HepG2 (cell line): Measurements from ENCODE around the gene SMPD2. TPM values are rescaled to one million over a fixed set of nuclear protein-coding genes. Genes with fewer than 3 reads are reported as not detected.

ENCODE experiments used
- ATAC-seq: fragments of 200-7000 bp; cut with Tn5 transposase; 3 replicates; pipeline ENCODE4 v1.9.1; 2020; ENCODE audit warnings: mild to moderate bottlenecking, moderate library complexity
- BruUV-seq: library from RNA; stranded (reverse); fragments of 400-500 nt; replicated peaks from 2 replicates; lab custom pipeline; 2021; lab: Mats Ljungman, UMichigan
- CTCF ChIA-PET: fragments of 300-600 bp; formaldehyde crosslinking; extraction: SDS; loops from one replicate; lab custom pipeline; 2021; ENCODE audit warnings: low total read pairs, inconsistent platforms, low intra/inter-chr PET ratio; lab: Yijun Ruan, JAX
- POLR2A ChIA-PET: fragments of 350-600 bp; sonication (Branson Sonifier 250); formaldehyde crosslinking; loops from one replicate; lab custom pipeline; 2020; ENCODE audit warnings: antibody characterized with exemption, inconsistent platforms; lab: Yijun Ruan, JAX
- DNase-seq: peaks from one replicate; pipeline ENCODE4 v3.0.0-alpha.2; 2015; ENCODE audit warnings: low spot score
- FAIRE-seq: peaks from 3 replicates; lab custom pipeline; 2011; peaks lifted over from hg19 to GRCh38; lab: Jason Lieb, UNC
- H2AFZ ChIP-seq: one replicate; pipeline ENCODE4 v1.6.1; 2011; ENCODE audit warnings: low read length, inconsistent platforms
- H3K27ac ChIP-seq: fragments of 300-600 bp; 3 replicates; pipeline ENCODE4 v1.8.0; 2011; ENCODE audit warnings: mixed run types, mild to moderate bottlenecking, mixed read lengths, low read length, inconsistent platforms; ENCODE audit not compliant: insufficient read depth; ENCODE audit errors: extremely low read length
- H3K27me3 ChIP-seq, 2 experiments: fragments of 200-600 bp in 1 of 2; 2 replicates in 1 of 2; 3 replicates in 1 of 2; pipeline versions ENCODE4 v1.6.0 to v1.8.0; 2011; ENCODE audit warnings: low read length in 2 of 2, mild to moderate bottlenecking in 2 of 2, moderate library complexity in 2 of 2, inconsistent platforms in 1 of 2; ENCODE audit not compliant: insufficient read depth in 2 of 2, control insufficient read depth in 1 of 2
- H3K36me3 ChIP-seq, 2 experiments: fragments of 200-600 bp in 1 of 2; replicated peaks in 1 of 2; 2 replicates in 1 of 2; 3 replicates in 1 of 2; pipeline versions ENCODE4 v1.5.1 to v1.8.0; 2011; ENCODE audit warnings: low read length in 2 of 2, inconsistent platforms in 1 of 2; ENCODE audit not compliant: insufficient read depth in 2 of 2, control insufficient read depth in 1 of 2
- H3K4me1 ChIP-seq: 2 replicates; pipeline ENCODE4 v1.5.1; 2012; ENCODE audit warnings: low read length, inconsistent platforms; ENCODE audit not compliant: insufficient read depth
- H3K4me2 ChIP-seq: 2 replicates; pipeline ENCODE4 v1.6.0; 2011; ENCODE audit warnings: low read depth, low read length, inconsistent platforms
- H3K4me3 ChIP-seq, 3 experiments: fragments of 200-600 bp in 1 of 3; sonication (generic), shearing (Covaris generic) in 1 of 3; replicated peaks in 1 of 3; 2 replicates each; pipeline ENCODE4 v1.5.1; 2011 to 2016; ENCODE audit warnings: low read length in 3 of 3, inconsistent platforms in 2 of 3, low read depth in 2 of 3, mild to moderate bottlenecking in 2 of 3, control low read depth in 1 of 3, mixed read lengths in 1 of 3; ENCODE audit not compliant: insufficient read depth in 1 of 3
- H3K79me2 ChIP-seq: one replicate; pipeline ENCODE4 v1.6.1; 2011; ENCODE audit warnings: low read length, inconsistent platforms; ENCODE audit not compliant: insufficient read depth
- H3K9ac ChIP-seq: 2 replicates; pipeline ENCODE4 v1.6.0; 2011; ENCODE audit warnings: mild to moderate bottlenecking, low read depth, low read length, inconsistent platforms; ENCODE audit not compliant: insufficient read depth
- H3K9me3 ChIP-seq: 2 replicates; pipeline ENCODE4 v1.5.1; 2012; ENCODE audit warnings: mild to moderate bottlenecking, low read length
- H4K20me1 ChIP-seq: 2 replicates; pipeline ENCODE4 v1.6.0; 2011; ENCODE audit warnings: inconsistent platforms, mild to moderate bottlenecking, low read length, moderate library complexity; ENCODE audit not compliant: insufficient read depth
- MAFK ChIP-seq, 2 experiments: IDR thresholded peaks in 1 of 2; conservative IDR thresholded peaks in 1 of 2; 2 replicates each; pipeline ENCODE4 v1.6.1; 2011; ENCODE audit warnings: improper control_type of control experiment in 2 of 2, low read length in 2 of 2
- NR2F6 ChIP-seq, 2 experiments: IDR thresholded peaks; 2 replicates each; pipeline ENCODE4 v1.6.1; 2016; ENCODE audit warnings: antibody characterized with exemption in 1 of 2, mild to moderate bottlenecking in 1 of 2
- TBX3 ChIP-seq: fragments of 450-650 bp; IDR thresholded peaks from 2 replicates; pipeline ENCODE4 v1.6.1; 2017; ENCODE audit warnings: antibody characterized with exemption, mild to moderate bottlenecking, inconsistent platforms, borderline replicate concordance
- ZNF260 ChIP-seq: sonication (generic); formaldehyde crosslinking; IDR thresholded peaks from 2 replicates; pipeline ENCODE4 v1.4.0; 2020; ENCODE audit warnings: missing genetic modification reagents, low read depth, mild to moderate bottlenecking, borderline replicate concordance
- ZNF274 ChIP-seq: sonication (generic); formaldehyde crosslinking; IDR thresholded peaks from 2 replicates; pipeline ENCODE4 v1.5.1; 2020; ENCODE audit warnings: mild to moderate bottlenecking, missing genetic modification reagents
- ZNF318 ChIP-seq: sonication (generic); formaldehyde crosslinking; IDR thresholded peaks from 2 replicates; pipeline ENCODE4 v1.4.0; 2020; ENCODE audit warnings: mild to moderate bottlenecking, missing genetic modification reagents
- ZNF343 ChIP-seq: sonication (generic); formaldehyde crosslinking; IDR thresholded peaks from 2 replicates; pipeline ENCODE4 v1.4.0; 2020; ENCODE audit warnings: mild to moderate bottlenecking, missing genetic modification reagents
- ZNF407 ChIP-seq: sonication (generic); formaldehyde crosslinking; IDR thresholded peaks from one replicate; pipeline ENCODE4 v1.5.1; 2020; ENCODE audit warnings: mild to moderate bottlenecking, missing genetic modification reagents; ENCODE audit errors: not compliant biosample characterization
- WGBS: methylation state at CpG from one replicate; pipeline ENCODE4 v1.1.6; 2017; ENCODE audit warnings: low lambda C conversion rate; 5-methylcytosine and 5-hydroxymethylcytosine counted together
- in situ Hi-C: cut with HindIII; loops from 2 replicates; pipeline ENCODE4 v1.10.0; 2017; ENCODE audit warnings: low pct_unique_long_range_greater_than_20kb; ENCODE audit not compliant: extremely low pct_ligation_motif_present
- intact Hi-C: fragments of 100-400 bp; cut with micrococcal nuclease; formaldehyde crosslinking; loops from one replicate; pipeline ENCODE4 v1.10.0; 2022; ENCODE audit not compliant: unreplicated experiment
- polyA plus RNA-seq, 8 experiments: library from polyadenylated mRNA; depleted of rRNA in 3 of 8; stranded (reverse) in 7 of 8; unstranded in 1 of 8; fragments of >200 nt; fragmentation: Illumina TruSeq in 4 of 8; extraction: Trizol in 4 of 8; gene quantifications; 2 replicates each; pipeline versions ENCODE4 v1.2.1 to v1.2.3, GENCODE V29; 2011 to 2016; ENCODE audit warnings: low read depth in 4 of 8, missing spikeins in 1 of 8, mixed read lengths in 1 of 8; ENCODE audit not compliant: insufficient read depth in 1 of 8
- total RNA-seq, 5 experiments: library from RNA; depleted of rRNA; stranded (reverse); fragments of >200 nt; fragmentation: Illumina TruSeq; extraction: Trizol; gene quantifications; 2 replicates each; pipeline ENCODE4 v1.2.3, GENCODE V29; 2016; ENCODE audit warnings: low read depth in 1 of 5

SMPD2 gene
- total and polyA plus RNA-seq, 2 of the 13 experiments (the other 11 are each of a cell fraction or from before 2014, with no cell fraction given): 5.9 to 10.6 TPM

- ChIA-PET CTCF (no interaction called here), POLR2A (interaction anchor here (1.0 kb wide), 1 partner anchor 9 kb away, joined by 3 read pairs; no protein-coding TSS in a partner anchor)
- Histone ChIP-seq H3K27me3 (no peaks in the 10 kb centered on the region), H3K9me3 (no peaks in the 10 kb centered on the region), H3K9ac (no peak overlapping the region), H3K4me1 (peaks cover 8% of the 10 kb centered on the region; the same call in 1 of the 2 replicates), H3K36me3 (no peaks in the 10 kb centered on the region; a peak in 2 of 5 replicates), H3K4me2 (no peak overlapping the region), H3K27ac (no peak overlapping the region), H4K20me1 (no peaks in the 10 kb centered on the region), H3K4me3 (no peak overlapping the region), H3K79me2 (no peaks in the 10 kb centered on the region), H2AFZ (no peak overlapping the region)
- no peak for FAIRE-seq
- no peak for DNase-seq
- intact Hi-C loops: no loop called here
- ATAC-seq: no peak
- BruUV-seq: no TSS peak
- 91% methylated on average over 3 of the region's 3 CpGs for WGBS
- in situ Hi-C loops: no loop called here
- no peak for TF ChIP-seq TBX3
- TF ChIP-seq ZNF343: no peak
- no peak for TF ChIP-seq ZNF318
- TF ChIP-seq NR2F6 (IDR thresholded peaks at IDR 0.05): no peak
- TF ChIP-seq NR2F6 (CRISPR knock-in tag; IDR thresholded peaks at IDR 0.05): no peak
- TF ChIP-seq ZNF407 (CRISPR knock-in tag): no peak
- no peak for TF ChIP-seq MAFK (conservative IDR thresholded peaks at IDR 0.05 in 1 of 2, IDR thresholded peaks at IDR 0.05 in 1 of 2; ENCODE audit: low read length in 2 of 2)
- no peak for TF ChIP-seq ZNF260 (CRISPR knock-in tag)
- TF ChIP-seq ZNF274: no peak
Measured at GRCh38 chr6:109450801-109451200, 10.3 kb downstream of the SMPD2 start.
